ENCODE data around the gene INVS. TPM values are rescaled to one million over a fixed set of nuclear protein-coding genes. Genes with fewer than 3 reads are reported as not detected.
"Not testable (repeated sequence)": the region's sequence is repeated elsewhere in the genome, so short reads cannot be mapped to it uniquely, and the experiment has no call there.

INVS gene
- total RNA-seq, 1 donor from 2014 or later: 20.6 TPM

DNA sequence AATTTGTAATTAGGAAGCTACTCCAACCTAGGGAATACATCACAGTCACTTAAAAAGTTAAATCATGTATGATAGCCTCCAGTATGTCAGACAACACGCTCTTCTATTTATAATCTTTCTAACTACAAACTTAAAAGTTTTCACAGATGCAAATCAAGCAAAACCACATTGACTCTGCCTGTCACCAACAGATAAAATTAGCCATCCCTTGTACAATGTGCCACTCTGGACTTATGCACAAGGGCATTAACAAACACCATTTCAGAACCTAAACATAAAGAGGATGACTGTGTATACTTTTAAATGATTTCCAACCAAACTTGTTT is 15.0 kb upstream of the INVS start:
- DNase-seq (ENCODE audit: low read depth in 2 of 2): no peak

- no peak for DNase-seq (ENCODE audit: low read depth in 2 of 2)
Observed at GRCh38 chr9:100084734-100085133, 14.3 kb upstream of the INVS start.

DNA sequence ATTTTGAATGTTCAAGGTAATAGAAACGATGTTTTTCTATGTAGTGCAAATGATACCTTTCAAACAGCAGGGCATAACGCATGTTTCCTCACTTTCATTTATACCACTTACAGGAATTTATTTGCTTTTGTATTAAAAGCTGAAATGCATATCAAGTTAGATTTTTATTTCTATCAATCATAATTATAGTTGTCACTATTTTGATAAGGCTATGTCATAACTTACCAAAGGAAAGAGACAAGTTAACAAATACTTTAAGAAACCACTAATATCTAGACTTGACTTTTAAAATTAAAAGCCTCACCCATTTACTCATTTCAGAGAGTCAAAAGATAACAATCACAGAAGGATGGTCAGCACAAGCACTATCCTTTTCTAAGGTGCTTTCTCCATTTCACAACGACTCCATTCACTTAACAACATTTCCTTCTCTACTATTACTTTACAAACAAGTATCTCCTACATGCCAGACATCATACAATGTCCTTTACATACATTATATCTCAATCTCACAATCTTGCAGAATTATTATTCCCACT is 12.9 kb upstream of the INVS start:
- DNase-seq (ENCODE audit: low read depth in 2 of 2): no peak

GRCh38 chr9:100087218-100087617 is 11.8 kb upstream of the INVS start:
- peak; percentile 56 to 87 for DNase-seq (ENCODE audit: low read depth in 2 of 2)

DNA sequence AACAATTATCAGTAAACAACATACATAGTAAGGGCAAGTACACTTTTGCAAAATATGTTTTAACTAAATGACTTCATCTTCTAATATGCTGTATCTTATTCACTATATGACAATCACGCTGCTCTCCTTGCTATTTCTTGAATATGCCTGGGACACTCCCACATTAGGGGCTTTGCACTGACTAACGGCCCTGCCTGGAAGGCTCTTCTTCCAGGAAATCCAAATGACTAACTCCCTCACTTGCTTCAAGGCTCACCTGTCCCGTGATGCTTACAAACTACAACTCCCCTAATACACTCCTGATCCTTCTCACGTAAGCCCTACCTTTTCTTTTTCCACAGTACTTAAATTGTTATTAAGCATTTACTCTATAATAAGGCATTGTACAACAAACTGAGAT is 10.8 kb upstream of the INVS start:
- peak in 1 of 2 donors; percentile 36 for DNase-seq (ENCODE audit: low read depth in 2 of 2)

DNA sequence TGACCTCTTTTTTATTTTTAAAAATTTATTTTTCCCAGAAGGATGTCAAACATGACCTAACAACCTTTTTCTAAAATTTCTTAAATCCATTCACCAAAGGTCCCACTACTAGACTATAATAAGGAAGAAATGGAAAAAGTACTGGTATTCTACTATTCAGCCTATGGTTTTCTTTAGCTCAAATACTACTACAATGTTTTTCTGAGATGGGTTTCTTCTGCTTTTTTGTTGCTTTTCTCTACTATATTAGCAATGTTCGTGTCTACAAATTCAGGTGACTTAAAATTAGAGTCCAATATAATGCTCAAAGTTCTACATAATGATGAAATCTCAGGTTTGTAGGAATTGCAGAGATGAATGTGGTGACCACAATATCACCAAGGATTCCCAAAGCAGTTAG is 8.2 kb upstream of the INVS start:
- DNase-seq (ENCODE audit: low read depth in 2 of 2): no peak

DNA sequence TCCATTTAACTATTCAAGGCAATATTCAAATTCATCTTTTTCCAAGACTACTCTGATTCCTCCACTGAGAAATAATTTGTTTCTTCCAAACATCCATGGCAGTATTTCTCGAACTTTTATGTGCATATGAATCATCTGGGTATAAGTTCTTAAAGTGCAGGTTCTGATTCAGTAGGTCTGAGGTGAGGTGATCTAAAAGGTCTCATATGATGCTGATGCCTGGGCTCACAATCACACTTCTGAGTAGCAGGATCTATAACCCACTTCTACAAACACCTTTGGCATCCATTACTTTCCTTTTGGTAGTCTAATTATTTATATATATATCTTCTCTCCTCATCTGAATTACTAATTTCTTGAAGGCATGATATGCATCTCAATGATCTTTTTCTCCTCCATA is 7.4 kb upstream of the INVS start:
- no peak for DNase-seq (ENCODE audit: low read depth in 2 of 2)

GRCh38 chr9:100092066-100092465 is 7.0 kb upstream of the INVS start:
- no peak for DNase-seq (ENCODE audit: low read depth in 2 of 2)

DNA sequence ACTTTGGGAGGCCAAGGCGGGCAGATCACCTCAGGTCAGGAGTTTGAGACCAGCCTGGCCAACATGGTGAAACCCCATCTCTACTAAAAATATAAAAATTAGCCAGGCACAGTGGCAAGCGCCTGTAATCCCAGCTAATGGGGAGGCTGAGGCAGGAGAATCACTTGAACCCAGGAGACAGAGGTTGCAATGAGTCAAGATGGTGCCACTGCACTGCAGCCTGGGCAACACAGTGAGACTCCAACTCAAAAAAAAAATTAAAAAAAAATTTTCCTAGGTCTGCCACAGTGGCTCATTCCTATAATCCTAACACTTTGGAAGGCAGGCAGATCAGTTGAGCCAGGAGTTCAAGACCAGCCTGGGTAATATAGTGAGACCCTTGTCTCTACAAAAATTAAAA is 4.6 kb upstream of the INVS start:
- not testable (repeated sequence) for DNase-seq (ENCODE audit: low read depth in 2 of 2)

GRCh38 chr9:100096378-100096916 is 2.6 kb upstream of the INVS start:
- no peak for DNase-seq (ENCODE audit: low read depth in 2 of 2)

DNA sequence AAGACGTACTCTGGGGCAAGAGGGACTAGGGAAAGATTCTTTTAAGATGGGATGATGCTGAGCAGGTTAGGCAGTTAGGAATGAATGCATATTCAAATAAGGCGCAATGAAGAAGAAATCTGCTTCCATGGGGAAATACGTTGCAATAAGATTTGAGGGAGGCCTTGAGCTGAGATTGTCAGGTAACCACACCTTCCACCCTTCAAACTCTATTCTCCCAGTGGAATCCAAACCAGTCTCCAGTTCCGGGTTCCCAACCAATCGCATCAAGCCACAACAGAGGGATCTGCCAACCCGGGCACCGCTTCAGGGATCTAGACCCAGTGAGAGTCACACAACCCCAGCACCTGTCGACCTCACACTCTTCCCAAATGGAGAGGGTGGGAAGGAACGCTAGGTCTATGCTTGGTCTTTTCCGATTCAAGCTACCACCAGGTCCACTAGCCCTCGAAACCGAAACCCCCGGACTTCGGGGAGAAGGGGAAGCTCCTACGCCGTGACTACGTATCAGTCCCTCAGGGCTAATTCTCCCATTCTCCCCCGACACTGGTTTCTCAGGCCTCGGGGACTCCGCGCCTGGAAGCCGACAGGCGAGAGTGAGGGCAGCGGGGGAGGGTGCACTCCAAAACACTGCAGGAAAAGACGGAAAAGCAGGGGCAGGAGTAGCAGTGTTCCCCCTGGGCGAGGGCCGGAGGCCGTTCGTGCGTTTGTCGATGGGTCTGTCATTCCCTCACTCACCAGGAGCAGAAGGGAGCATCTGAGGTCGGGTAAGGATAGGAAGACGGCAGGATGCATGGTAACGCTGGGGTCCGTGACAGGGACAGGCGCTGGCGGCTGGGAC is 777 bp upstream of the INVS start:
- peak; percentile 77 to 83 for DNase-seq (ENCODE audit: low read depth in 2 of 2)

GRCh38 chr9:100099722-100100042 is 639 bp downstream of the INVS start:
- DNase-seq (ENCODE audit: low read depth in 2 of 2): peak in 1 of 2 donors; percentile 24

DNA sequence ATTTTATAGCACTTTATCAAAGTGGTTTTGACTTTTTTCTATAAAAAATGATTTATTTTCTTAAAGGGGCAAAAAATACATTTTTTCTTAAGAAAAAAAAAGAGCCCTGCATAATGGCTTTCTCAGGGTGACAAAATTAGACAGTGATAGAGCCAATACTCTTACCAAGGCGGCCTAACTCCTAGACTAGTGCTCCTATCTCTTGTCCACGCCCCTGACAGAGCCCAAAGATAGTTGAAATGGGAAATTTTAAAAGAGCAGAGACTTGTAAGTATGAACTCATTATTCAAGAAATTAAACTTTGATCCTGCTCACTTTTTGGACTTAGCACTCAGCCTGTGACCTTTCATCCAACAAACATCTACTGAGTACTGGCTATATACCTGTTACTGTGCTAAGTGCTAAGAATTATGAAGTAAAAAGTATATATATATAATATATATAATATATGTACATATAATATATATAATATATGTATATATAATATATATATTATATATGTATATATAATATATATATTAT is 1.2 kb downstream of the INVS start:
- no peak for DNase-seq (ENCODE audit: low read depth in 2 of 2)

DNA sequence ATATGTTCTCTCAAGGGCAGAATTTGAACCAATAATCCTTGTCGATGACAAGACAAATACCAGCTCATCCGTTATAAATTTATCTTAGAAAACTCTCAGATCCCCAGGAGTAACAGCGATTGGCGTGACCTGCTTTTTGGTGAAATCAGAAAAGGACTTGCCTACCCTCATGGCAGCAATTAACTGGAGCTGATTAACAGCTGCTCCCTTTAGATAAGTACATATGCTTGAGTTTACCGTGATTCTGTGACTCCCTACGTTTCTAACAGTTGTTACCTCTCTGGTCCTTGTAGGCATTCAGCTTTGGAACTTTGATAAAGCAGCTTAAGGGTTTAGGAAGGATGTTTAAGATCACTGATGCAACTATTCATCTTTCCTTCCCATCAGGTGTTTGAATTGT is 2.6 kb downstream of the INVS start:
- no peak for DNase-seq (ENCODE audit: low read depth in 2 of 2)

GRCh38 chr9:100104314-100104713 is 5.3 kb downstream of the INVS start:
- DNase-seq (ENCODE audit: low read depth in 2 of 2): no peak

DNA sequence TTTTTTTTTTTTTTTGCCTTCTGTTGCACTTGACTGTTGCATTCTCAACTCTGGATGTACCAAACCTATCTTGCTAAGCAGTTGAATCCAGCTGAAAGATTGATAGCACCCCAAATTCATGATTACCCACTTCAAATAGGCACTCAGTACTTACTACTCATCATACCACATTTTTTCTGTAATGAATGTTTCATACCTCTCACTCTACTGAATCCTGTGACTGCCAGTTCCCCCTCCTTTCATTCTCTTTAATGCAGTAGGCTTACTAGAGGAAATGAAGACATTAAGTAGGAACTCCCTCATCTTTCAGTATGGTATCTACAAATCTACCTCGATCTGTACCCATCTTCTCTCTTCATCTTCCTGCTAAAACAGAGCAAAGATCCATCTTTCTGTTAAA is 6.8 kb downstream of the INVS start:
- no peak for DNase-seq (ENCODE audit: low read depth in 2 of 2)

DNA sequence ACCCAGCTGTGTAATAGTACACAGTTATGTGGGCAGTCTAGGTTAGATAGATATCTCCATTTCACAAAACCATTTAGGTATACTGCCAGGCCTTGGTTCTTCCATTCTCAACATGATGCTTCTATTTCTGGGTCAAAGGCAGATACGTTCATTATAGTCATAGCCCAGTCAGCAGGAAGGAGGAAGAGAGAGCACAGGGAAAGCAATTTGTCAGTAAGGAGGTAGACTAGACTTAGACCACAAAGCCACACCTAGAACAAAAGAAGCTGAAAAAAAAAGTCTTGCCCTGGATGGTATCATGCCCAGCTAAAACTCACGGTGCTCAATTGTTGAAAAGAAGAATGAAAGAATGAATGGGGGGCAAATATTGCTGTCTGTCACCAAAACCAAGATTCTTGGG is 7.6 kb downstream of the INVS start:
- no peak for DNase-seq (ENCODE audit: low read depth in 2 of 2)

- peak; percentile 16 to 49 for DNase-seq (ENCODE audit: low read depth in 2 of 2)
Observed at GRCh38 chr9:100108559-100108958, 9.5 kb downstream of the INVS start.

DNA sequence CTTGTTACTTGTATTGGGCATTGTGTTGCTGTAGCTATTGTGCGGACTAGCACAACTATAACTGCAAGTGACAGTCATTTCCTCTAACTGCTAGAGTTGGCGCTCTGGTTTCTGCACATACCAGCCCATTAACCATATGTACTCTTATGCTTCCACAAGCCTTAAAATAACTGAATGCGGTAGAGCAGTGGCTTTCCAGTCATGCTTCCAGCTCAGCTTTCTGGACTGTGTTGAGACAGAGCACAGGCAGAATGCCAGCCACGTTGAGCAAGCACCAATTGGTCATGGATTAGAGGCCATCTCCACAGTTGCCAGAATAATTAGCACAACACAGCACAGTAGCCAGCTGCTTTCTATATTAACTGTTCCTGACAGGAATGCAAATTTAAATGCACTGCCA is 12.2 kb downstream of the INVS start:
- DNase-seq (ENCODE audit: low read depth in 2 of 2): peak; percentile 63 to 73

DNA sequence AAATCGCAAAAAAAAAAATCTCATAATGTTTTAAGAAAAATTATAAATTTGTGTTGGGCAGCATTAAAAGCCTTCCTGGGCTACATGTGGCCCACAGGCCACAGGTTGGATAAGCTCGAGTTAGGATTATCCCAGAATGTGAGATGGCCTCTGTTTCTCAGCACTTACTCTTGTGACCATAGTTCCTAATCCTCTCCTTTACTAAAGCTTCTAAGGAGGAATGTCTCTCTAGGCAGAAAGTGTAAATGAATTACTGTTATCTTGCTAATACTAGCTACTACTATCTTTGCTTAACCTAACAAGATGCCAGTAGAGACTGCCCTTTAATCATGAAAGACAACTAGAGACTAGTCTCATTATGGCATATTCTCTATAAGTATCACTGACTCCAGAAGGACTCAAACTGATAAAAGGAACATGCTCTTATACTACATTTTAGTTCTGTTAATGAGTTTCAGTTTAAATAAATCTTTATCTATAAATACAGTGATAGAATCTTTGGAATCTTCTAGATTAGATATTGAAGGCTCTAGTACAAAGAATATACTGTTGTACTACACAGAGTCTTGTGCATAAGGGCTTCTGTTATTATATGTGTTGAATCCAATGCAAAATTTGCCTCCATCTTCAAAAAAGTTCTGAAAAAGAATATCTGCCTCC is 13.8 kb downstream of the INVS start:
- DNase-seq (ENCODE audit: low read depth in 2 of 2): no peak

GRCh38 chr9:100117316-100117715 is 18.3 kb downstream of the INVS start:
- DNase-seq (ENCODE audit: low read depth in 2 of 2): no peak

DNA sequence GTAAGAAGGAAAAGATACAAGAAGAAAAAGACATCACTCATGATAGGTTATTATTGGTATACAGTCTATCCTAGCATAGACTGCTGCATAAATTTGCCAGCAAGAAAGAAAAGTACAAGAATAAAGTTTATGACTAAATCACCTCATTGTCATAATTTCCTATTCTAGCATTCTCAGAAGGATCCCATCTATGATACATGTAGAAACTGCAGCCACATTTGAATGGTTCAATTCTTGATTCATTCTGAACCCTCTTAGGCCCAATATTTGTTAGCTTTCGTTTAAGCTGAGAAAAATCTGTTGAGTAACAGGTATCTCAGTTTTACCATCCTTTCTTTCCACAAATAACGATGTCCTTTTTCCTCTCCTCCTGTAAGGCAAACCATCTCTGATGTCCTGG is 21.2 kb downstream of the INVS start:
- DNase-seq (ENCODE audit: low read depth in 2 of 2): no peak

- no peak for DNase-seq (ENCODE audit: low read depth in 2 of 2)
Observed at GRCh38 chr9:100125236-100125635, 26.2 kb downstream of the INVS start.
